Measurements from ENCODE around the gene SLC26A6. TPM values are rescaled to one million over a fixed set of nuclear protein-coding genes. Genes with fewer than 3 reads are reported as not detected.
A peak's percentile ranks its signal among the peaks of the same experiment; 100 is the strongest.

SLC26A6 gene
- total RNA-seq: 26.7 and 30.6 TPM in 2 replicates
- 5.0 TPM for total RNA-seq (2013)
- polyA plus RNA-seq: 22.5 and 24.0 TPM in 2 replicates
- polyA minus RNA-seq: 7.6 and 10.5 TPM in 2 replicates

DNA sequence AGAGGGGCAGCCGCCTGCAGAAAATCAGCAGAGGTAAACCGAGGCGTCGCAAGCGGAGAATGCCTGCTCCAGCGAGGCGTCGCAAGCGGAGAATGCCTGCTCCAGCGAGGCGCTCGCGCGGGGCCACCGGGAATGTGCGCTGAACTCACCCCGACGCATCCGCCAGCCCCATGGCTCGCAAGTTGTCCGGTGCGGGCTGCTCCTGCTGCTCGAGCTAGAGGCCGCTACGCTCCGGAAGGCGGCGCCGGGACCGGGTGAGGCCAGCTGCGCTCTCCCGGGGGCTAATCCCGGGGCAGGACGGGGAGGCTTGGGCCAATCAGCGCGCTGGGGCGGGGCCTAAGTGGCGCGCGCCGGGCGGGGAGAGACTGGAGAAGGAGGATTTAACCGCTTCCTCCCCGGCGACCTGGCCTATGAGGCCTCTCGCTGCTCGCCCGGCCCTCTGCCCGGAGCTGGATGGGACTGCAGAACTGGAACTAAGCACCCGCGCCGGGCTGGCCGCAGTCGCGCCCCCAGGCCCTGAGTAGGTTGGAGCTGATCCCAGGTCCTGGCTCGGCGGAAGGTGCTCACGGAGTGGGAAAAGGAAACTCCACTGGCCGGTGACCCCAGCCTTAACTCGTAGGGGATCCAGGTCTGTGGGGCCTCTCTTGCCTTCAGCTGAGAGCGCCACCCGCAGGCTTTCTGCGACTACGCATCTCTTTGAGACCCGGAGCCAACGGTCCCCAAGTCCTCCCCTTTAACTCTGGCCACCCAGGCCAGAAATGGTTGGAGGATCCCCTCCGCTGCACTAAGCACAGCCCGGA is at the start of gene SLC26A6:
SLC26A6 (minus strand) TSS at position 240 of the 800 bp plus-strand sequence; CDS start at position 172, 68 bp downstream.
- Histone ChIP-seq H3K4me2 (replicated peaks; ENCODE audit: low read depth, low read length, poor library complexity, severe bottlenecking) (peak within 1 kb of the TSS; percentile 98), H3K27me3 (replicated peaks in 1 of 4; ENCODE audit: control extremely low read depth in 1 of 4, control insufficient read depth in 3 of 4, insufficient read depth in 4 of 4, low read length in 3 of 4) (no peaks in the 10 kb centered on the region), H3K4me3 (ENCODE audit: control extremely low read depth in 1 of 5, extremely low read depth in 1 of 5, insufficient read depth in 1 of 5, low read depth in 2 of 5, low read length in 4 of 5) (peak within 1 kb of the TSS; percentile 48 to 84 (median 77)), H4K20me1 (ENCODE audit: control insufficient read depth, insufficient read depth, low read length, poor library complexity, severe bottlenecking) (no peaks in the 10 kb centered on the region), H2AFZ (ENCODE audit: insufficient read depth, low read depth, low read length, poor library complexity, severe bottlenecking) (peak within 1 kb of the TSS; percentile 95), H3K4me1 (ENCODE audit: control insufficient read depth in 2 of 2, insufficient read depth in 2 of 2, low read length in 2 of 2) (peaks cover 11 to 17% of the 10 kb centered on the region in 2 donors), H3K79me2 (ENCODE audit: control insufficient read depth, insufficient read depth, low read length) (no peaks in the 10 kb centered on the region), H3K9me3 (ENCODE audit: control extremely low read depth in 1 of 3, control insufficient read depth in 2 of 3, insufficient read depth in 1 of 3, low read length in 2 of 3) (no peaks in the 10 kb centered on the region), H3K36me3 (replicated peaks in 1 of 2; ENCODE audit: control extremely low read depth in 1 of 2, control insufficient read depth in 1 of 2, extremely low read depth in 1 of 2, insufficient read depth in 2 of 2, low read length in 1 of 2) (no peaks in the 10 kb centered on the region), H3K27ac (ENCODE audit: low read length in 2 of 2) (peak within 1 kb of the TSS in 1 of 2 donors; percentile 49), H3K9ac (ENCODE audit: low read length) (peak within 1 kb of the TSS; percentile 80)
- ATAC-seq (ENCODE audit: low read depth): peak; percentile 98
- Mint-ChIP-seq H3K27ac (peak within 1 kb of the TSS; percentile 61), H3K27me3 (no peaks in the 10 kb centered on the region), H3K4me3 (peak within 1 kb of the TSS; percentile 89), H3K9me3 (ENCODE audit: insufficient read depth) (no peaks in the 10 kb centered on the region), H3K4me1 (peaks cover 13% of the 10 kb centered on the region)
- ChIA-PET CTCF (interaction anchor here (0.9 to 1.8 kb wide), 6 partner anchors 21 to 235 kb away, joined by 3 to 7 read pairs (median 4); partner anchors contain the start of genes NCKIPSD and UQCRC1), POLR2A (interaction anchor here (0.6 to 1.2 kb wide), 3 partner anchors 22 to 459 kb away, joined by 3 to 9 read pairs (median 3); partner anchors contain the start of gene QRICH1)
- TF ChIP-seq, protein P1, sequence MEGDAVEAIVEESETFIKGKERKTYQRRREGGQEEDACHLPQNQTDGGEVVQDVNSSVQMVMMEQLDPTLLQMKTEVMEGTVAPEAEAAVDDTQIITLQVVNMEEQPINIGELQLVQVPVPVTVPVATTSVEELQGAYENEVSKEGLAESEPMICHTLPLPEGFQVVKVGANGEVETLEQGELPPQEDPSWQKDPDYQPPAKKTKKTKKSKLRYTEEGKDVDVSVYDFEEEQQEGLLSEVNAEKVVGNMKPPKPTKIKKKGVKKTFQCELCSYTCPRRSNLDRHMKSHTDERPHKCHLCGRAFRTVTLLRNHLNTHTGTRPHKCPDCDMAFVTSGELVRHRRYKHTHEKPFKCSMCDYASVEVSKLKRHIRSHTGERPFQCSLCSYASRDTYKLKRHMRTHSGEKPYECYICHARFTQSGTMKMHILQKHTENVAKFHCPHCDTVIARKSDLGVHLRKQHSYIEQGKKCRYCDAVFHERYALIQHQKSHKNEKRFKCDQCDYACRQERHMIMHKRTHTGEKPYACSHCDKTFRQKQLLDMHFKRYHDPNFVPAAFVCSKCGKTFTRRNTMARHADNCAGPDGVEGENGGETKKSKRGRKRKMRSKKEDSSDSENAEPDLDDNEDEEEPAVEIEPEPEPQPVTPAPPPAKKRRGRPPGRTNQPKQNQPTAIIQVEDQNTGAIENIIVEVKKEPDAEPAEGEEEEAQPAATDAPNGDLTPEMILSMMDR (IDR thresholded peaks at IDR 0.05): peak; percentile 28
- TF ChIP-seq EZH2 (IDR thresholded peaks at IDR 0.05; ENCODE audit: borderline replicate concordance, insufficient read depth, low read depth, low read length, poor library complexity, severe bottlenecking): no peak
- peak; percentile 89 for DNase-seq
- under 1% methylated on average over 68 of the region's 68 CpGs for WGBS (ENCODE audit: insufficient coverage)
- intact Hi-C loops (cut with micrococcal nuclease): loop anchor here (1.0 to 2.0 kb wide), 4 partner anchors 21 to 163 kb away; partner anchors contain the start of gene UQCRC1

All from B cell (primary cell).